SK-N-SH treated with all-trans-retinoic acid at 6 μM for 48 hours (cell line): ENCODE results near the gene NRXN2.
"Not testable (repeated sequence)": the region's sequence is repeated elsewhere in the genome, so short reads cannot be mapped to it uniquely, and the experiment has no call there.

Experiments used
- ATAC-seq: fragments of 200-7000 bp; cut with Tn5 transposase; 3 replicates; pipeline ENCODE4 v1.9.1; 2020; ENCODE audit warnings: mild to moderate bottlenecking, moderate library complexity
- ARNTL ChIP-seq: fragments of 450-650 bp; formaldehyde crosslinking; IDR thresholded peaks from 2 replicates; pipeline ENCODE4 v1.5.0; 2020; ENCODE audit warnings: low read depth, mild to moderate bottlenecking, moderate library complexity, borderline replicate concordance
- BACH2 ChIP-seq: fragments of 250-450 bp; sonication (Bioruptor Pico); IDR thresholded peaks from 2 replicates; pipeline ENCODE4 v1.9.0; 2021; ENCODE audit warnings: mild to moderate bottlenecking, borderline replicate concordance
- CSDC2 ChIP-seq: fragments of 250-450 bp; sonication (Bioruptor Pico); IDR thresholded peaks from 2 replicates; pipeline ENCODE4 v1.5.0; 2020; ENCODE audit warnings: mild to moderate bottlenecking, moderate library complexity
- GLIS3 ChIP-seq: fragments of 250-450 bp; sonication (Bioruptor Pico); IDR thresholded peaks from 2 replicates; pipeline ENCODE4 v1.5.0; 2020; ENCODE audit warnings: mild to moderate bottlenecking, moderate library complexity
- ISL1 ChIP-seq: fragments of 250-450 bp; sonication (Bioruptor Pico); IDR thresholded peaks from 2 replicates; pipeline ENCODE4 v2.1.2; 2022; ENCODE audit warnings: mild to moderate bottlenecking, moderate library complexity
- OSR1 ChIP-seq: fragments of 250-450 bp; sonication (Bioruptor Pico); IDR thresholded peaks from 2 replicates; pipeline ENCODE4 v1.8.0; 2022; ENCODE audit warnings: moderate library complexity, mild to moderate bottlenecking, inconsistent platforms
- PPARA ChIP-seq: fragments of 250-450 bp; sonication (Bioruptor Pico); IDR thresholded peaks from 2 replicates; pipeline ENCODE4 v1.5.0; 2020; ENCODE audit warnings: mild to moderate bottlenecking, borderline replicate concordance
- RARB ChIP-seq: fragments of 250-450 bp; sonication (Bioruptor Pico); IDR thresholded peaks from 2 replicates; pipeline ENCODE4 v1.8.0; 2021; ENCODE audit warnings: mild to moderate bottlenecking, moderate library complexity
- TCF4 ChIP-seq: fragments of 250-450 bp; sonication (Bioruptor Pico); IDR thresholded peaks from 2 replicates; pipeline ENCODE4 v1.8.0; 2021; ENCODE audit warnings: mild to moderate bottlenecking, moderate library complexity, borderline replicate concordance
- TOX ChIP-seq: fragments of 250-450 bp; sonication (Bioruptor Pico); IDR thresholded peaks from 2 replicates; pipeline ENCODE4 v1.8.0; 2021; ENCODE audit warnings: mild to moderate bottlenecking, moderate library complexity, borderline replicate concordance
- ZFP3 ChIP-seq: fragments of 250-450 bp; sonication (Bioruptor Pico); IDR thresholded peaks from 2 replicates; pipeline ENCODE4 v1.5.0; 2020; ENCODE audit warnings: mild to moderate bottlenecking, moderate library complexity
- ZNF565 ChIP-seq: fragments of 450-650 bp; formaldehyde crosslinking; conservative IDR thresholded peaks from 2 replicates; pipeline ENCODE4 v1.5.0; 2020; ENCODE audit warnings: low read depth, mild to moderate bottlenecking, moderate library complexity
- ZNF70 ChIP-seq: fragments of 450-650 bp; formaldehyde crosslinking; IDR thresholded peaks from 2 replicates; pipeline ENCODE4 v1.5.0; 2020; ENCODE audit warnings: mild to moderate bottlenecking, moderate library complexity
- ZNF8 ChIP-seq: fragments of 450-650 bp; formaldehyde crosslinking; IDR thresholded peaks from 2 replicates; pipeline ENCODE4 v1.5.0; 2020; ENCODE audit warnings: mild to moderate bottlenecking, moderate library complexity
- TF ChIP-seq, protein P1 (sequence below): fragments of 250-450 bp; sonication (Bioruptor Pico); IDR thresholded peaks from 2 replicates; pipeline ENCODE4 v1.5.1; 2021; ENCODE audit warnings: mild to moderate bottlenecking, moderate library complexity
- TF ChIP-seq, protein P2 (sequence below): fragments of 250-450 bp; sonication (Bioruptor Pico); IDR thresholded peaks from 2 replicates; pipeline ENCODE4 v1.8.0; 2020; ENCODE audit warnings: mild to moderate bottlenecking, moderate library complexity, borderline replicate concordance
- TF ChIP-seq, protein P3 (sequence below): fragments of 250-450 bp; sonication (Bioruptor Pico); IDR thresholded peaks from 2 replicates; pipeline ENCODE4 v1.8.0; 2021; ENCODE audit warnings: low read depth, mild to moderate bottlenecking, moderate library complexity, borderline replicate concordance
- TF ChIP-seq, protein P4 (sequence below): fragments of 250-450 bp; sonication (Bioruptor Pico); IDR thresholded peaks from 2 replicates; pipeline ENCODE4 v1.5.0; 2020; ENCODE audit warnings: mild to moderate bottlenecking, moderate library complexity
- TF ChIP-seq, protein P5 (sequence below): fragments of 250-450 bp; sonication (Bioruptor Pico); IDR thresholded peaks from 2 replicates; pipeline ENCODE4 v1.5.1; 2020; ENCODE audit warnings: low read depth, mild to moderate bottlenecking, moderate library complexity

The NRXN2 gene

DNA sequence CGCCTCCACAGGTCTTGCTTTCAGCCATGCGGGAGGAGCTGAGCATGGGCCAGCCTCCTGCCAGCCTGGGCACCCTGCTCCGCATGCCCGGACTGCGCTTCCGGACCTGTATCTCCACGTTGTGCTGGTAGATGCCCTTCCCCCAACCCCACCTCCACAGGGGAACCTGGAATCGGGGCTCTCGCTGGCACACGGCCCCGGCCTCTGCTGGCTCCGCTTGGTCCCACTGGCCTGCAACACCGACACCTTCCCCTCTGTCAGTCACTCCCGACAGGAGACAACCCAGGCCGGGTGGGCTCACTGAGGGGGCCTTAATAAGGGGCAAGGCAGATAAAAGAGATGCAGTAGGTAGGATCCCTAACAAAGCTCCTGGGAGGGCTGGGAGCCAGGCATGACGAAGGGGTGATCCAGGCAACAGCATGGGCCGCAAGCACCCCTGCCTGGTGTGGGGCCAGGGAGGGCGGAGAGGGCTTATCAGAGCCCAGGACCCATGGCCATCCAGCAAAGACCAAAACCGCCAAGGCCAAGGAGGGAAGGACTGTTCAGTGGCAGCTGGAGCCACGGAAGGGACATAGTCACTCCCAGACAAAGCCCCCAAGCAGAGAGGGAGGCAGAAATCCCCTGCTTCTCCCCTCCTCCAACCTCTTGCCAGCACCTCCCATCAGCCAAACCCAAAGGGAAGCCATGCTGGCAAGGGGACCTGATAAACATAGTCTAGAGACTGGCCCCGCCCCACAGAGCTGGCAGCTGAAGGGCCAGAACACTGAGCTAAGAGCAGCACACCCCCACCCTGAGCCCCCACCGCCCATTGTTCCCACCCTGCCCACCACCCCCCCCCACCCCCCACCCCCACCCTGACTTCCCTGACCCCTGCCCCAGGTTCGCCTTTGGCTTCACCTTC is 124.0 kb downstream of the NRXN2 start (continued):
- TF ChIP-seq, protein P1, sequence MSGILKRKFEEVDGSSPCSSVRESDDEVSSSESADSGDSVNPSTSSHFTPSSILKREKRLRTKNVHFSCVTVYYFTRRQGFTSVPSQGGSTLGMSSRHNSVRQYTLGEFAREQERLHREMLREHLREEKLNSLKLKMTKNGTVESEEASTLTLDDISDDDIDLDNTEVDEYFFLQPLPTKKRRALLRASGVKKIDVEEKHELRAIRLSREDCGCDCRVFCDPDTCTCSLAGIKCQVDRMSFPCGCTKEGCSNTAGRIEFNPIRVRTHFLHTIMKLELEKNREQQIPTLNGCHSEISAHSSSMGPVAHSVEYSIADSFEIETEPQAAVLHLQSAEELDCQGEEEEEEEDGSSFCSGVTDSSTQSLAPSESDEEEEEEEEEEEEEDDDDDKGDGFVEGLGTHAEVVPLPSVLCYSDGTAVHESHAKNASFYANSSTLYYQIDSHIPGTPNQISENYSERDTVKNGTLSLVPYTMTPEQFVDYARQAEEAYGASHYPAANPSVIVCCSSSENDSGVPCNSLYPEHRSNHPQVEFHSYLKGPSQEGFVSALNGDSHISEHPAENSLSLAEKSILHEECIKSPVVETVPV (CRISPR knock-in tag), result no peak
- TF ChIP-seq TOX (CRISPR knock-in tag) (no peak), GLIS3 (CRISPR knock-in tag) (no peak), CSDC2 (CRISPR knock-in tag) (no peak)

DNA sequence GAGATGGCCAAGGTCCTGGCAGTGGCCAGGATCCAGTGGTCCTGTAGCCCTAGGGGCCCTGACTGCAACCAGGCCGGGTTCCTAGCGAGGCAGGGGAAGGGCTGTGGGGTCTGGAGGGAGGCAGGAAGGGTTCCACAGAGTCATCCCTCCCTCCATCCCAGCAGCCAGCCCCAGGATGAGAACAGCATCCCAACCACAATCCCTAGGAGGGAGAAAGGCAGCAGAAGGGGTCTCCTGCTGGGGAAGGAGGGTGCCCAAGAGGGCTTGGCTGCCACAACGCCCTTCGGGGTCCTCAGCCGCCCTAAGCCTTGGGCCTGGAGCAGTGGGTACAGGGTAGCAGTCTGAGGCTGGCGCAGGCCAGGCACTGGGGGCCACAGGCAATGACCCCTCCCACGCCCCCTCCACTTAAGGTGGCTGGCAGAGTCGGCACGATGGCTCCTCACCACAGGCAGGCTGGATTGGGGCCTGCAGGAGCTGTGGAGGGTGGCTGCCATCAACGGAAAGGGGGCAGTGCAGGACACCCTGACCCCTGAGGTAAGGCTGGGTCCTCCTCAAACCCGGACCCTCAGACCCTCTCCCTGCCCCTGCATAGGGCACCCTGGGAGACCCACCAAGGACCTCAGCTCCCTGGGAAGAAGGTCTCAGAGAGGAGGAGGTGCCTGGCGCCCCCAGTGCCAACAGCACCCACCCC is 124.7 kb downstream of the NRXN2 start:
- no peak for ATAC-seq
- TF ChIP-seq ZNF70 (no peak), TCF4 (CRISPR knock-in tag) (no peak), TOX (CRISPR knock-in tag) (no peak), ZFP3 (no peak), CSDC2 (CRISPR knock-in tag) (no peak), ISL1 (CRISPR knock-in tag) (no peak), GLIS3 (CRISPR knock-in tag) (no peak), RARB (no peak), PPARA (CRISPR knock-in tag) (no peak), ZNF565 (CRISPR knock-in tag) (no peak), ARNTL (no peak), OSR1 (CRISPR knock-in tag) (no peak), BACH2 (CRISPR knock-in tag) (no peak)
- TF ChIP-seq, protein P2, sequence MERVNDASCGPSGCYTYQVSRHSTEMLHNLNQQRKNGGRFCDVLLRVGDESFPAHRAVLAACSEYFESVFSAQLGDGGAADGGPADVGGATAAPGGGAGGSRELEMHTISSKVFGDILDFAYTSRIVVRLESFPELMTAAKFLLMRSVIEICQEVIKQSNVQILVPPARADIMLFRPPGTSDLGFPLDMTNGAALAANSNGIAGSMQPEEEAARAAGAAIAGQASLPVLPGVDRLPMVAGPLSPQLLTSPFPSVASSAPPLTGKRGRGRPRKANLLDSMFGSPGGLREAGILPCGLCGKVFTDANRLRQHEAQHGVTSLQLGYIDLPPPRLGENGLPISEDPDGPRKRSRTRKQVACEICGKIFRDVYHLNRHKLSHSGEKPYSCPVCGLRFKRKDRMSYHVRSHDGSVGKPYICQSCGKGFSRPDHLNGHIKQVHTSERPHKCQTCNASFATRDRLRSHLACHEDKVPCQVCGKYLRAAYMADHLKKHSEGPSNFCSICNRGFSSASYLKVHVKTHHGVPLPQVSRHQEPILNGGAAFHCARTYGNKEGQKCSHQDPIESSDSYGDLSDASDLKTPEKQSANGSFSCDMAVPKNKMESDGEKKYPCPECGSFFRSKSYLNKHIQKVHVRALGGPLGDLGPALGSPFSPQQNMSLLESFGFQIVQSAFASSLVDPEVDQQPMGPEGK, result no peak
- TF ChIP-seq, protein P3, sequence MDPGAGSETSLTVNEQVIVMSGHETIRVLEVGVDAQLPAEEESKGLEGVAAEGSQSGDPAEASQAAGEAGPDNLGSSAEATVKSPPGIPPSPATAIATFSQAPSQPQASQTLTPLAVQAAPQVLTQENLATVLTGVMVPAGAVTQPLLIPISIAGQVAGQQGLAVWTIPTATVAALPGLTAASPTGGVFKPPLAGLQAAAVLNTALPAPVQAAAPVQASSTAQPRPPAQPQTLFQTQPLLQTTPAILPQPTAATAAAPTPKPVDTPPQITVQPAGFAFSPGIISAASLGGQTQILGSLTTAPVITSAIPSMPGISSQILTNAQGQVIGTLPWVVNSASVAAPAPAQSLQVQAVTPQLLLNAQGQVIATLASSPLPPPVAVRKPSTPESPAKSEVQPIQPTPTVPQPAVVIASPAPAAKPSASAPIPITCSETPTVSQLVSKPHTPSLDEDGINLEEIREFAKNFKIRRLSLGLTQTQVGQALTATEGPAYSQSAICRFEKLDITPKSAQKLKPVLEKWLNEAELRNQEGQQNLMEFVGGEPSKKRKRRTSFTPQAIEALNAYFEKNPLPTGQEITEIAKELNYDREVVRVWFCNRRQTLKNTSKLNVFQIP (CRISPR knock-in tag), result no peak
- TF ChIP-seq, protein P4, sequence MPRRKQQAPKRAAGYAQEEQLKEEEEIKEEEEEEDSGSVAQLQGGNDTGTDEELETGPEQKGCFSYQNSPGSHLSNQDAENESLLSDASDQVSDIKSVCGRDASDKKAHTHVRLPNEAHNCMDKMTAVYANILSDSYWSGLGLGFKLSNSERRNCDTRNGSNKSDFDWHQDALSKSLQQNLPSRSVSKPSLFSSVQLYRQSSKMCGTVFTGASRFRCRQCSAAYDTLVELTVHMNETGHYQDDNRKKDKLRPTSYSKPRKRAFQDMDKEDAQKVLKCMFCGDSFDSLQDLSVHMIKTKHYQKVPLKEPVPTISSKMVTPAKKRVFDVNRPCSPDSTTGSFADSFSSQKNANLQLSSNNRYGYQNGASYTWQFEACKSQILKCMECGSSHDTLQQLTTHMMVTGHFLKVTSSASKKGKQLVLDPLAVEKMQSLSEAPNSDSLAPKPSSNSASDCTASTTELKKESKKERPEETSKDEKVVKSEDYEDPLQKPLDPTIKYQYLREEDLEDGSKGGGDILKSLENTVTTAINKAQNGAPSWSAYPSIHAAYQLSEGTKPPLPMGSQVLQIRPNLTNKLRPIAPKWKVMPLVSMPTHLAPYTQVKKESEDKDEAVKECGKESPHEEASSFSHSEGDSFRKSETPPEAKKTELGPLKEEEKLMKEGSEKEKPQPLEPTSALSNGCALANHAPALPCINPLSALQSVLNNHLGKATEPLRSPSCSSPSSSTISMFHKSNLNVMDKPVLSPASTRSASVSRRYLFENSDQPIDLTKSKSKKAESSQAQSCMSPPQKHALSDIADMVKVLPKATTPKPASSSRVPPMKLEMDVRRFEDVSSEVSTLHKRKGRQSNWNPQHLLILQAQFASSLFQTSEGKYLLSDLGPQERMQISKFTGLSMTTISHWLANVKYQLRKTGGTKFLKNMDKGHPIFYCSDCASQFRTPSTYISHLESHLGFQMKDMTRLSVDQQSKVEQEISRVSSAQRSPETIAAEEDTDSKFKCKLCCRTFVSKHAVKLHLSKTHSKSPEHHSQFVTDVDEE, result no peak

DNA sequence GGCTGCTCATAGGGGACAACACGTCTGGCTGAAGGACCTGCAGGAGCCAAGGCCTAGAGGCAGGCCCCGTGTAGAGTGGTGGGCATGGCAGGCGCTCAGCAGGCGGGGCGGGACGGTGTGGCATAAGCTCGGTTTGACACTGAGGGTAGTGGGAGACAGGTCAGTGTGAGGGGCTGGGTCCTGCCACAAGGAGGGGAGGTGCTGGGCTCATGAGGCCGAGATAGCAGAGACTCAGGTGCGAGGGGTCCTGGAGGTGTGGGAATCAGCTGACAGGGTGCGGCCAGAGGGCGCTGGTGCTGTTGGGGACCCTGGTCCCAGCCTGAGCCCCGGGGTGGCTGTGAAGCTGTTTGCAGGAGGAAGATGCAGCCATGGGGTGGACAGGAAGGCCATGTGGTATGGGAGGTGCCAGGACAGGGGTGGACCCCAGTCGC is 125.3 kb downstream of the NRXN2 start:
- no peak for ATAC-seq
- TF ChIP-seq, protein P3 (CRISPR knock-in tag), result no peak
- TF ChIP-seq, protein P5, sequence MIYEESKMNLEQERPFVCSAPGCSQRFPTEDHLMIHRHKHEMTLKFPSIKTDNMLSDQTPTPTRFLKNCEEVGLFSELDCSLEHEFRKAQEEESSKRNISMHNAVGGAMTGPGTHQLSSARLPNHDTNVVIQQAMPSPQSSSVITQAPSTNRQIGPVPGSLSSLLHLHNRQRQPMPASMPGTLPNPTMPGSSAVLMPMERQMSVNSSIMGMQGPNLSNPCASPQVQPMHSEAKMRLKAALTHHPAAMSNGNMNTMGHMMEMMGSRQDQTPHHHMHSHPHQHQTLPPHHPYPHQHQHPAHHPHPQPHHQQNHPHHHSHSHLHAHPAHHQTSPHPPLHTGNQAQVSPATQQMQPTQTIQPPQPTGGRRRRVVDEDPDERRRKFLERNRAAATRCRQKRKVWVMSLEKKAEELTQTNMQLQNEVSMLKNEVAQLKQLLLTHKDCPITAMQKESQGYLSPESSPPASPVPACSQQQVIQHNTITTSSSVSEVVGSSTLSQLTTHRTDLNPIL (CRISPR knock-in tag), result no peak
- TF ChIP-seq ZNF8 (CRISPR knock-in tag) (no peak), RARB (no peak)

DNA sequence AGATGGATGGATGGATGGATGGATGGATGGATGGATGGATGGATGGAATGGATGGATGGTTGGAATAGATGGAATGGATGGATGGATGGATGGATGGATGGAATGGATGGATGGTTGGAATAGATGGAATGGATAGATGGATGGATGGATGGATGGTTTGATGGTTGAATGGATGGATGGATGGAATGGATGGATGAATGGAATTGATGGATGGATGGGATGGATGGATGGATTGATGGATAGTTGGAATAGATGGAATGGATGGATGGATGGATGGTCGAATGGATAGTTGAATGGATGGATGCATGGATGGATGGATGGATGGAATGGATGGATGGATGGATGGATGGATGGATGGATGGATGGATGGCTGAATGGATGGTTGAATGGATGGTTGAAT is 127.1 kb downstream of the NRXN2 start:
- not testable (repeated sequence) for ATAC-seq
